Panc1 (cell line): ENCODE measurements around the gene ADGRD1.

Experiments used
- POLR2AphosphoS5 ChIP-seq: IDR thresholded peaks from 2 replicates; pipeline ENCODE4 v1.6.1; 2012; ENCODE audit warnings: mild to moderate bottlenecking, low read depth, low read length, moderate library complexity
- SIN3A ChIP-seq: IDR thresholded peaks from 2 replicates; pipeline ENCODE4 v1.6.1; 2012; ENCODE audit warnings: low read depth, mild to moderate bottlenecking, low read length, moderate library complexity, borderline replicate concordance; ENCODE audit not compliant: insufficient read depth
- TCF7L2 ChIP-seq: IDR thresholded peaks from 2 replicates; pipeline ENCODE4 v1.6.1; 2011; ENCODE audit warnings: mild to moderate bottlenecking, low read depth, low read length, inconsistent platforms
- TF ChIP-seq, protein P1 (sequence below): fragments of 450-650 bp; IDR thresholded peaks from 2 replicates; pipeline ENCODE4 v1.5.1; 2017; ENCODE audit warnings: mild to moderate bottlenecking
- TF ChIP-seq, protein P2 (sequence below), 2 experiments: IDR thresholded peaks; 2 replicates each; pipeline ENCODE4 v1.6.1; 2011 to 2012; ENCODE audit warnings: low read depth in 2 of 2, control low read depth in 1 of 2, low read length in 1 of 2, mild to moderate bottlenecking in 1 of 2, moderate library complexity in 1 of 2; ENCODE audit not compliant: insufficient read depth in 1 of 2

DNA sequence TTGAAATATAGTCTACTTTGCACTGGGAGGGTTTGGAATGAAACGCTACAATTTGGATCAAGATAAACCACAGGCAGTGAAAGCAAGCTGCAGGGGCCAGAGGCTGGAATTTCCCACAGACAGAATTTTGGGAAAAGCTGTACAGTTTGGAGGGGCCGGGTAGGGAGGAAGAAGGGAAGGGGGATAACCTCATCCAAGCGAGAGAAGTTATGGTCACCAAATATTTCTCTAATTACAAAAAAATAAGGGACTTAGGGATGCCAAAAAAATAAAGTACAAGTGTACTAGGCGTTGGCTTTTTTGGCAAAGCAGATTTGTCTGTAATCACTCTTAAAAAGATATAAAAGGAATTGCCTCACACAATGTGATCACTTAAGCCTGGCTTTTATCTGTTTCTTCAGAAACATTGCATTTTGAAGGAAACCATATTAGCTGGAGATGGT, 31.2 kb upstream of the ADGRD1 start:
- TF ChIP-seq, protein P1, sequence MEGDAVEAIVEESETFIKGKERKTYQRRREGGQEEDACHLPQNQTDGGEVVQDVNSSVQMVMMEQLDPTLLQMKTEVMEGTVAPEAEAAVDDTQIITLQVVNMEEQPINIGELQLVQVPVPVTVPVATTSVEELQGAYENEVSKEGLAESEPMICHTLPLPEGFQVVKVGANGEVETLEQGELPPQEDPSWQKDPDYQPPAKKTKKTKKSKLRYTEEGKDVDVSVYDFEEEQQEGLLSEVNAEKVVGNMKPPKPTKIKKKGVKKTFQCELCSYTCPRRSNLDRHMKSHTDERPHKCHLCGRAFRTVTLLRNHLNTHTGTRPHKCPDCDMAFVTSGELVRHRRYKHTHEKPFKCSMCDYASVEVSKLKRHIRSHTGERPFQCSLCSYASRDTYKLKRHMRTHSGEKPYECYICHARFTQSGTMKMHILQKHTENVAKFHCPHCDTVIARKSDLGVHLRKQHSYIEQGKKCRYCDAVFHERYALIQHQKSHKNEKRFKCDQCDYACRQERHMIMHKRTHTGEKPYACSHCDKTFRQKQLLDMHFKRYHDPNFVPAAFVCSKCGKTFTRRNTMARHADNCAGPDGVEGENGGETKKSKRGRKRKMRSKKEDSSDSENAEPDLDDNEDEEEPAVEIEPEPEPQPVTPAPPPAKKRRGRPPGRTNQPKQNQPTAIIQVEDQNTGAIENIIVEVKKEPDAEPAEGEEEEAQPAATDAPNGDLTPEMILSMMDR: no peak
- TF ChIP-seq POLR2AphosphoS5: no peak
- no peak for TF ChIP-seq SIN3A
- TF ChIP-seq, protein P2, sequence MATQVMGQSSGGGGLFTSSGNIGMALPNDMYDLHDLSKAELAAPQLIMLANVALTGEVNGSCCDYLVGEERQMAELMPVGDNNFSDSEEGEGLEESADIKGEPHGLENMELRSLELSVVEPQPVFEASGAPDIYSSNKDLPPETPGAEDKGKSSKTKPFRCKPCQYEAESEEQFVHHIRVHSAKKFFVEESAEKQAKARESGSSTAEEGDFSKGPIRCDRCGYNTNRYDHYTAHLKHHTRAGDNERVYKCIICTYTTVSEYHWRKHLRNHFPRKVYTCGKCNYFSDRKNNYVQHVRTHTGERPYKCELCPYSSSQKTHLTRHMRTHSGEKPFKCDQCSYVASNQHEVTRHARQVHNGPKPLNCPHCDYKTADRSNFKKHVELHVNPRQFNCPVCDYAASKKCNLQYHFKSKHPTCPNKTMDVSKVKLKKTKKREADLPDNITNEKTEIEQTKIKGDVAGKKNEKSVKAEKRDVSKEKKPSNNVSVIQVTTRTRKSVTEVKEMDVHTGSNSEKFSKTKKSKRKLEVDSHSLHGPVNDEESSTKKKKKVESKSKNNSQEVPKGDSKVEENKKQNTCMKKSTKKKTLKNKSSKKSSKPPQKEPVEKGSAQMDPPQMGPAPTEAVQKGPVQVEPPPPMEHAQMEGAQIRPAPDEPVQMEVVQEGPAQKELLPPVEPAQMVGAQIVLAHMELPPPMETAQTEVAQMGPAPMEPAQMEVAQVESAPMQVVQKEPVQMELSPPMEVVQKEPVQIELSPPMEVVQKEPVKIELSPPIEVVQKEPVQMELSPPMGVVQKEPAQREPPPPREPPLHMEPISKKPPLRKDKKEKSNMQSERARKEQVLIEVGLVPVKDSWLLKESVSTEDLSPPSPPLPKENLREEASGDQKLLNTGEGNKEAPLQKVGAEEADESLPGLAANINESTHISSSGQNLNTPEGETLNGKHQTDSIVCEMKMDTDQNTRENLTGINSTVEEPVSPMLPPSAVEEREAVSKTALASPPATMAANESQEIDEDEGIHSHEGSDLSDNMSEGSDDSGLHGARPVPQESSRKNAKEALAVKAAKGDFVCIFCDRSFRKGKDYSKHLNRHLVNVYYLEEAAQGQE (IDR thresholded peaks at IDR 0.05; ENCODE audit: insufficient read depth in 1 of 2, low read depth in 2 of 2, low read length in 1 of 2): no peak
- no peak for TF ChIP-seq TCF7L2
